Measurements from ENCODE around the gene EBF3.

DNA sequence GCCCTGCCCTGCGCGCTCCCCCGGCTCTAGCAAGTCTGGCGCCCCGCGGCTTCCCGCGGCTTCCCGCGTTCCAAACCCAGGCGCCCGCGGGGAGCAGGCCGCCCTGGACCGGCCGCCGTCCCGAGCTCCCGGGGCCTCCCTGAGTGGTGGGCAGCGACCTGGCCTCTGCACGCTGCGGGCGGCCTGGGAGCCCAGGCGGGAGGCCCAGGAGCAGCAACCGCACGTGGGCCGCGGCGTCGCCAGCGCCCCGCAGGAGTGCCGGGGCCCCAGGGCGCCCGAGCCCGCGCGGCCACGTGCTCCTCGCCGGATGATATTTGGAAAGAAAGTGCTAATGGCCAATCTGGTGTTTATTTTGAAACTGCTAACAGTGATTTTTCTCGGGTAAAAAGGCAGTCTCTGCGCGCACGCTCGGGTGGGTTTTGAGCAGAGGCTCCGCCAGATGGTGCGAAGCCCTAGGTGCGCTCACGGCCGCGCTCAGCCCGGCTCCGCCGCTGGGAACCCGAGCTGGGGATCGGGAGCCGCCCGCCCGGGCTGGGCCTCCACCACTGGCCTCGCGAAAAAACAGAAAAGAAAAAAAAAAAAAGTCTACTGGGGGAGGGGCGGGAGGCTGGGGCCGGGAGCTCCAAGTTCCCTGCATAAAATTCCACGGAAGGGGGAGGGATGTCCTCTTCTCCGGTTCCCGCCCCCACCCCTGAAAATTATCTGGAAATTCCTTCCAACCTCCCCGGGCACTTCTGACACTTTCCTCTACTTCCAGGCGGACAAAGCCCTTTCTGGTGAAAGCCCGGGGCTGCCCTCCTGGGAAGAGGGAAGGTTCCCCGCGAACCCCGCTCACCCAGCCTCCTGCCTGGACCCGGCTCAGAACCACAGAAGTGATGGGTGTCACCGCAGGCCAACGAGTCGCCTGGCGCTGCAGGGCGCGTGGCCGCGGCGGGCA is 4.3 kb downstream of the EBF3 start:
- no peak for TF ChIP-seq POLR2A (IDR thresholded peaks at IDR 0.05)
- no peak for TF ChIP-seq CTCF (IDR thresholded peaks at IDR 0.05)
